GM23338 (cell line): ENCODE measurements around the gene DCP1B. TPM values are rescaled to one million over a fixed set of nuclear protein-coding genes. Genes with fewer than 3 reads are reported as not detected.

Experiments
- ATAC-seq: fragments of 200-7000 bp; cut with Tn5 transposase; 3 replicates; pipeline ENCODE4 v1.9.1; 2020
- DNase-seq: peaks from one replicate; pipeline ENCODE4 v3.0.0-alpha.2; 2015; ENCODE audit warnings: low spot score
- H2AFZ ChIP-seq: fragments of 200-600 bp; sonication (generic); 2 replicates; pipeline ENCODE4 v1.8.0; 2016; ENCODE audit warnings: antibody characterized with exemption, mild to moderate bottlenecking, moderate library complexity
- H3F3A ChIP-seq: fragments of 200-600 bp; sonication (generic); replicated peaks from 2 replicates; pipeline ENCODE4 v1.8.0; 2017; ENCODE audit warnings: antibody characterized with exemption, mixed run types, low read depth
- H3K27ac ChIP-seq: fragments of 200-600 bp; sonication (generic); 2 replicates; pipeline ENCODE4 v1.6.1; 2016; ENCODE audit warnings: low read depth
- H3K27me3 ChIP-seq: fragments of 200-600 bp; sonication (generic); 2 replicates; pipeline ENCODE4 v1.8.0; 2016; ENCODE audit warnings: mild to moderate bottlenecking, mixed run types, moderate library complexity; ENCODE audit not compliant: insufficient read depth
- H3K36me3 ChIP-seq: fragments of 200-600 bp; sonication (generic); 2 replicates; pipeline ENCODE4 v1.8.0; 2016; ENCODE audit warnings: mild to moderate bottlenecking; ENCODE audit not compliant: insufficient read depth
- H3K4me1 ChIP-seq: fragments of 200-600 bp; sonication (generic); 2 replicates; pipeline ENCODE4 v1.8.0; 2016; ENCODE audit warnings: mild to moderate bottlenecking, moderate library complexity; ENCODE audit not compliant: insufficient read depth
- H3K4me2 ChIP-seq: fragments of 200-600 bp; sonication (generic); 2 replicates; pipeline ENCODE4 v1.7.1; 2017; ENCODE audit warnings: mixed run types
- H3K4me3 ChIP-seq: fragments of 200-600 bp; sonication (generic); 2 replicates; pipeline ENCODE4 v1.6.1; 2016; ENCODE audit warnings: mixed run types
- H3K79me2 ChIP-seq: fragments of 200-600 bp; sonication (generic); replicated peaks from 2 replicates; pipeline ENCODE4 v1.8.0; 2017; ENCODE audit warnings: mild to moderate bottlenecking; ENCODE audit not compliant: insufficient read depth
- H3K9me2 ChIP-seq: fragments of 200-600 bp; sonication (generic); 2 replicates; pipeline ENCODE4 v1.8.0; 2017; ENCODE audit not compliant: insufficient read depth
- H4K20me1 ChIP-seq: fragments of 200-600 bp; sonication (generic); replicated peaks from 2 replicates; pipeline ENCODE4 v1.8.0; 2017; ENCODE audit warnings: mild to moderate bottlenecking; ENCODE audit not compliant: insufficient read depth
- H3K27ac Mint-ChIP-seq: 2 replicates; pipeline ENCODE4 v1.8.0; 2020; ENCODE audit warnings: inconsistent platforms, mild to moderate bottlenecking, moderate library complexity, mixed read lengths
- H3K27me3 Mint-ChIP-seq: 3 replicates; pipeline ENCODE4 v1.8.0; 2022; ENCODE audit warnings: low read depth, mild to moderate bottlenecking, moderate library complexity, mixed read lengths, inconsistent platforms; ENCODE audit not compliant: insufficient read depth, poor library complexity
- H3K36me3 Mint-ChIP-seq: 3 replicates; pipeline ENCODE4 v1.8.0; 2021; ENCODE audit warnings: low read depth, mild to moderate bottlenecking, inconsistent platforms, moderate library complexity, mixed read lengths
- H3K4me1 Mint-ChIP-seq: 3 replicates; pipeline ENCODE4 v1.8.0; 2020; ENCODE audit warnings: mild to moderate bottlenecking, inconsistent platforms, mixed read lengths
- H3K4me3 Mint-ChIP-seq: 3 replicates; pipeline ENCODE4 v1.8.0; 2021; ENCODE audit warnings: moderate library complexity, mild to moderate bottlenecking, inconsistent platforms, mixed read lengths
- H3K9me3 Mint-ChIP-seq: 3 replicates; pipeline ENCODE4 v1.8.0; 2020; ENCODE audit warnings: moderate library complexity, mild to moderate bottlenecking, inconsistent platforms, mixed read lengths
- CREB1 ChIP-seq: fragments of 250-450 bp; sonication (Bioruptor Pico); IDR thresholded peaks from 2 replicates; pipeline ENCODE4 v1.5.0; 2020; ENCODE audit warnings: low read depth, mild to moderate bottlenecking, moderate library complexity
- CTCF ChIP-seq, 2 experiments: fragments of 200-600 bp in 1 of 2; sonication (generic) in 1 of 2; conservative IDR thresholded peaks; 2 replicates each; pipeline versions ENCODE4 v1.5.1 to v1.6.1; 2016 to 2017; ENCODE audit warnings: antibody characterized with exemption in 2 of 2, low read depth in 2 of 2, mild to moderate bottlenecking in 2 of 2, moderate library complexity in 1 of 2
- ETS1 ChIP-seq: IDR thresholded peaks from 2 replicates; pipeline ENCODE4 v1.6.1; 2016; ENCODE audit warnings: antibody characterized with exemption
- EZH2phosphoT487 ChIP-seq: fragments of 200-600 bp; sonication (generic); IDR thresholded peaks from one replicate; pipeline ENCODE4 v1.8.1; 2018; ENCODE audit warnings: antibody characterized with exemption; ENCODE audit not compliant: unreplicated experiment
- NANOG ChIP-seq: IDR thresholded peaks from 2 replicates; pipeline ENCODE4 v1.6.1; 2016; ENCODE audit warnings: antibody characterized with exemption, borderline replicate concordance
- POLR2AphosphoS5 ChIP-seq: IDR thresholded peaks from 2 replicates; pipeline ENCODE4 v1.6.1; 2016; ENCODE audit warnings: antibody characterized with exemption, low read depth
- REST ChIP-seq: IDR thresholded peaks from one replicate; pipeline ENCODE4 v1.6.1; 2018; ENCODE audit warnings: antibody characterized with exemption; ENCODE audit not compliant: unreplicated experiment
- ZNF114 ChIP-seq: fragments of 250-450 bp; sonication (Bioruptor Pico); IDR thresholded peaks from 2 replicates; pipeline ENCODE4 v1.5.0; 2020; ENCODE audit warnings: mild to moderate bottlenecking, moderate library complexity
- ZNF462 ChIP-seq: fragments of 250-450 bp; sonication (Bioruptor Pico); IDR thresholded peaks from 2 replicates; pipeline ENCODE4 v1.5.0; 2020; ENCODE audit warnings: mild to moderate bottlenecking, moderate library complexity
- polyA plus RNA-seq: library from polyadenylated mRNA; unstranded; fragments of >200 nt; fragmentation: Nextera tagmentation; extraction: Ambion mirVana; gene quantifications from 2 replicates; pipeline ENCODE4 v1.2.1, GENCODE V29; 2016
- total RNA-seq: library from RNA; depleted of rRNA; stranded (reverse); fragments of >200 nt; shearing (Covaris generic); gene quantifications from 2 replicates; pipeline ENCODE4 v1.2.3, GENCODE V29; 2014

Gene DCP1B
- total and polyA plus RNA-seq, 2 experiments from 2014 or later: 24.4 to 29.8 TPM

GRCh38 chr12:1930803-1931597, 73.3 kb downstream of the DCP1B start (continued):
- no peak for TF ChIP-seq ZNF462 (CRISPR knock-in tag)

GRCh38 chr12:1929985-1930802, 74.1 kb downstream of the DCP1B start:
- Mint-ChIP-seq H3K9me3 (no peaks in the 10 kb centered on the region), H3K36me3 (no peaks in the 10 kb centered on the region), H3K4me1 (no peaks in the 10 kb centered on the region; the same call in 2 of the 3 replicates), H3K4me3 (no peak overlapping the region), H3K27ac (no peak overlapping the region), H3K27me3 (peaks cover 13% of the 10 kb centered on the region)
- Histone ChIP-seq H3K27ac (no peak overlapping the region), H4K20me1 (no peaks in the 10 kb centered on the region), H3F3A (peaks cover 4% of the 10 kb centered on the region; the same call in 1 of the 2 replicates), H3K79me2 (no peaks in the 10 kb centered on the region), H2AFZ (no peak overlapping the region), H3K27me3 (no peaks in the 10 kb centered on the region), H3K36me3 (no peaks in the 10 kb centered on the region), H3K4me2 (no peak overlapping the region), H3K4me1 (no peaks in the 10 kb centered on the region), H3K4me3 (no peak overlapping the region), H3K9me2 (no peaks in the 10 kb centered on the region)
- no peak for ATAC-seq
- DNase-seq: no peak
- no peak for TF ChIP-seq ZNF114 (CRISPR knock-in tag)
- no peak for TF ChIP-seq NANOG
- no peak for TF ChIP-seq POLR2AphosphoS5
- TF ChIP-seq CREB1: no peak
- no peak for TF ChIP-seq ETS1
- no peak for TF ChIP-seq REST
- TF ChIP-seq CTCF (conservative IDR thresholded peaks at IDR 0.05; ENCODE audit: low read depth in 2 of 2): no peak
- no peak for TF ChIP-seq EZH2phosphoT487
